Neural cell (in vitro differentiated cells): Measurements from ENCODE around the gene VWA3B. TPM values are rescaled to one million over a fixed set of nuclear protein-coding genes. Genes with fewer than 3 reads are reported as not detected.

ENCODE experiments used
- H2AFZ ChIP-seq: fragments of 200-600, 300-800 bp; sonication (generic), shearing (Covaris generic); 2 replicates; pipeline ENCODE4 v1.6.0; 2014; ENCODE audit warnings: low read depth, mild to moderate bottlenecking, antibody characterized with exemption, low read length, moderate library complexity
- H3F3A ChIP-seq: fragments of 200-600 bp; shearing (Covaris generic); 2 replicates; pipeline ENCODE4 v1.6.1; 2016; ENCODE audit warnings: mild to moderate bottlenecking, moderate library complexity, mixed read lengths, antibody characterized with exemption, low read length; ENCODE audit not compliant: insufficient read depth, poor library complexity, severe bottlenecking
- H3K27ac ChIP-seq: fragments of 200-600, 300-800 bp; sonication (generic), shearing (Covaris generic); 2 replicates; pipeline ENCODE4 v1.5.1; 2014; ENCODE audit warnings: mild to moderate bottlenecking, low read length, moderate library complexity
- H3K27me3 ChIP-seq: fragments of 300-800, 200-600 bp; sonication (generic), shearing (Covaris generic); 2 replicates; pipeline ENCODE4 v1.6.0; 2014; ENCODE audit warnings: mild to moderate bottlenecking, low read depth, low read length, moderate library complexity; ENCODE audit not compliant: insufficient read depth
- H3K36me3 ChIP-seq: fragments of 300-800, 200-600 bp; sonication (generic), shearing (Covaris generic); 2 replicates; pipeline ENCODE4 v1.5.1; 2014; ENCODE audit warnings: mild to moderate bottlenecking, antibody characterized with exemption, low read length, moderate library complexity; ENCODE audit not compliant: insufficient read depth
- H3K4me2 ChIP-seq: fragments of 300-800, 200-600 bp; sonication (generic), shearing (Covaris generic); 2 replicates; pipeline ENCODE4 v1.6.0; 2014; ENCODE audit warnings: mild to moderate bottlenecking, low read length
- H3K4me3 ChIP-seq: fragments of 300-800, 200-600 bp; sonication (generic), shearing (Covaris generic); 2 replicates; pipeline ENCODE4 v1.5.1; 2014; ENCODE audit warnings: mild to moderate bottlenecking, low read length, moderate library complexity
- H3K79me2 ChIP-seq: fragments of 200-600 bp; shearing (Covaris generic); replicated peaks from 2 replicates; pipeline ENCODE4 v1.6.0; 2014; ENCODE audit warnings: mild to moderate bottlenecking, low read length, moderate library complexity; ENCODE audit not compliant: insufficient read depth
- H3K9ac ChIP-seq: fragments of 300-800, 200-600 bp; sonication (generic), shearing (Covaris generic); 2 replicates; pipeline ENCODE4 v1.6.1; 2016; ENCODE audit warnings: mild to moderate bottlenecking, low read length, mixed read lengths
- H3K9me2 ChIP-seq: fragments of 200-600 bp; shearing (Covaris generic); 2 replicates; pipeline ENCODE4 v1.6.1; 2016; ENCODE audit warnings: mild to moderate bottlenecking, low read length, mixed read lengths; ENCODE audit not compliant: insufficient read depth
- H3K9me3 ChIP-seq: fragments of 200-600, 300-800 bp; sonication (generic), shearing (Covaris generic); 2 replicates; pipeline ENCODE4 v1.6.1; 2016; ENCODE audit warnings: mild to moderate bottlenecking, mixed run types, low read length, moderate library complexity, mixed read lengths
- H4K20me1 ChIP-seq: fragments of 200-600 bp; shearing (Covaris generic); 2 replicates; pipeline ENCODE4 v1.6.1; 2016; ENCODE audit warnings: mild to moderate bottlenecking, mixed run types; ENCODE audit not compliant: insufficient read depth
- EP300 ChIP-seq: fragments of 450-650 bp; conservative IDR thresholded peaks from 2 replicates; pipeline ENCODE4 v1.6.1; 2014; ENCODE audit warnings: antibody characterized with exemption, mild to moderate bottlenecking, moderate library complexity; ENCODE audit not compliant: poor library complexity, severe bottlenecking
- EZH2 ChIP-seq: fragments of 200-600, 300-800 bp; shearing (Covaris generic), sonication (generic); IDR thresholded peaks from 2 replicates; pipeline ENCODE4 v1.6.1; 2014; ENCODE audit warnings: antibody characterized with exemption, low read length, borderline replicate concordance, mild to moderate bottlenecking; ENCODE audit not compliant: insufficient read depth, poor library complexity, severe bottlenecking
- MXI1 ChIP-seq: fragments of 450-650 bp; conservative IDR thresholded peaks from 2 replicates; pipeline ENCODE4 v1.6.1; 2014; ENCODE audit warnings: antibody characterized with exemption, mild to moderate bottlenecking; ENCODE audit not compliant: poor library complexity, severe bottlenecking
- POLR2AphosphoS5 ChIP-seq: IDR thresholded peaks from 2 replicates; pipeline ENCODE4 v1.6.1; 2012
- RAD21 ChIP-seq: fragments of 450-650 bp; conservative IDR thresholded peaks from 2 replicates; pipeline ENCODE4 v1.6.1; 2014; ENCODE audit warnings: antibody characterized with exemption, mild to moderate bottlenecking, moderate library complexity
- REST ChIP-seq: IDR thresholded peaks from 2 replicates; pipeline ENCODE4 v1.6.1; 2012; ENCODE audit warnings: borderline replicate concordance
- SMC3 ChIP-seq: fragments of 450-650 bp; conservative IDR thresholded peaks from 2 replicates; pipeline ENCODE4 v1.6.1; 2014; ENCODE audit warnings: antibody characterized with exemption, mild to moderate bottlenecking, moderate library complexity; ENCODE audit not compliant: poor library complexity
- TAF1 ChIP-seq: IDR thresholded peaks from 2 replicates; pipeline ENCODE4 v1.6.1; 2012; ENCODE audit warnings: low read depth
- polyA minus RNA-seq: library from RNA; depleted of rRNA, polyadenylated mRNA; stranded (reverse); fragments of >200 nt; gene quantifications from 2 replicates; pipeline ENCODE4 v1.2.3, GENCODE V29; 2014
- polyA plus RNA-seq: library from polyadenylated mRNA; depleted of rRNA; stranded (reverse); fragments of >200 nt; gene quantifications from 2 replicates; pipeline ENCODE4 v1.2.3, GENCODE V29; 2014
- TF ChIP-seq, protein P1 (sequence below): fragments of 450-650 bp; IDR thresholded peaks from 2 replicates; pipeline ENCODE4 v1.5.1; 2014; ENCODE audit warnings: antibody characterized with exemption, mild to moderate bottlenecking, moderate library complexity; ENCODE audit not compliant: poor library complexity, severe bottlenecking

Gene VWA3B, protein sequence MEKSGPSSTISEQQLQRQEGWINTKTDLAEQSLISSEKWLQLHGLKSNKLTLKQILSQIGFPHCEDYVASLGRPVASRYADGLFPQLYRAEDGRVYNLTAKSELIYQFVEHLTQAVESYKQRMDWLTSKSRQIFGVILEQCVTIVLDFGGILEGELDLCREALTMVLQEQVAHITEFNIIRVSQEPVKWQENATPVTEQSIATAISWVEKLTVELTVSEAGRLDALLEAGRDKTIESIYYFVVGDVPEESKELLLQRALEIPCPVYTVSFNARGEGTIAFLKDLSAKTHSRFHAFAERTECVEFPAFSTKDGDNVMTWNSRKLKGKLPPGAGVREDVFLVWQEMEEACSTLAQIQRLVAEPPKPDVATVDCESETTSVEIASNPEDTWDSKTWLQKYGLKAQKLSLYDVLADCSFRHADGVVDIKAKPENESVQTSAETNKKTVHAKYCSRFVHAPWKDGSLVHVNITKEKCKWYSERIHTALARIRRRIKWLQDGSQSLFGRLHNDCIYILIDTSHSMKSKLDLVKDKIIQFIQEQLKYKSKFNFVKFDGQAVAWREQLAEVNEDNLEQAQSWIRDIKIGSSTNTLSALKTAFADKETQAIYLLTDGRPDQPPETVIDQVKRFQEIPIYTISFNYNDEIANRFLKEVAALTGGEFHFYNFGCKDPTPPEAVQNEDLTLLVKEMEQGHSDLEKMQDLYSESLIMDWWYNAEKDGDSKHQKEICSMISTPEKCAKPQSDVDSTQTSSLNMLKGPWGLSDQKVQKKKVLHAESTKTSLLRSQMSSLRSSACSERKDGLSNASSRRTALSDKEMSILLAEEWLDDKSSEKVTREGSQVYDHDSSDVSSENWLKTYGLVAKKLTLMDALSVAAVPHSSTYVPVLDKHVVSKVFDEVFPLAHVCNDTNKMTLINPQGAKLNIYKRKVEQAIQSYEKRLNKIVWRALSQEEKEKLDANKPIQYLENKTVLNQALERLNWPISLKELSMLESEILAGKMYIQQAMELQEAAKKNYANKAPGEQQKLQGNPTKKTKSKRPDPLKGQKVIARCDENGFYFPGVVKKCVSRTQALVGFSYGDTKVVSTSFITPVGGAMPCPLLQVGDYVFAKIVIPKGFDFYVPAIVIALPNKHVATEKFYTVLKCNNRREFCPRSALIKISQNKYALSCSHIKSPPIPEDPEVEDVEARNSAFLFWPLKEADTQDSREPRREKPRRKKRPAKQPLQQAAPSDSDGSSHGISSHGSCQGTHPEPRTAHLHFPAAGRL (N-terminal part only)
- not detected in 2 replicates for polyA plus RNA-seq
- polyA minus RNA-seq, result not detected in 2 replicates

GRCh38 chr2:98086491-98087446, at the start of gene VWA3B:
VWA3B (plus strand) TSS chr2:98087167; CDS start chr2:98093093, 5,926 bp downstream.
- no peaks in the 10 kb centered on the region for H3K79me2 ChIP-seq
- H3K9ac ChIP-seq, result peak within 1 kb of the TSS; percentile 64
- peak within 1 kb of the TSS; percentile 74 for H2AFZ ChIP-seq
- no peaks in the 10 kb centered on the region for H3K36me3 ChIP-seq
- TF ChIP-seq EZH2 (no peak), TAF1 (peak; percentile 34), REST (no peak), EP300 (peak; percentile 47), MXI1 (peak; percentile 91), SMC3 (peak; percentile 60), RAD21 (peak; percentile 47), POLR2AphosphoS5 (peak; percentile 36)
- TF ChIP-seq, protein P1, sequence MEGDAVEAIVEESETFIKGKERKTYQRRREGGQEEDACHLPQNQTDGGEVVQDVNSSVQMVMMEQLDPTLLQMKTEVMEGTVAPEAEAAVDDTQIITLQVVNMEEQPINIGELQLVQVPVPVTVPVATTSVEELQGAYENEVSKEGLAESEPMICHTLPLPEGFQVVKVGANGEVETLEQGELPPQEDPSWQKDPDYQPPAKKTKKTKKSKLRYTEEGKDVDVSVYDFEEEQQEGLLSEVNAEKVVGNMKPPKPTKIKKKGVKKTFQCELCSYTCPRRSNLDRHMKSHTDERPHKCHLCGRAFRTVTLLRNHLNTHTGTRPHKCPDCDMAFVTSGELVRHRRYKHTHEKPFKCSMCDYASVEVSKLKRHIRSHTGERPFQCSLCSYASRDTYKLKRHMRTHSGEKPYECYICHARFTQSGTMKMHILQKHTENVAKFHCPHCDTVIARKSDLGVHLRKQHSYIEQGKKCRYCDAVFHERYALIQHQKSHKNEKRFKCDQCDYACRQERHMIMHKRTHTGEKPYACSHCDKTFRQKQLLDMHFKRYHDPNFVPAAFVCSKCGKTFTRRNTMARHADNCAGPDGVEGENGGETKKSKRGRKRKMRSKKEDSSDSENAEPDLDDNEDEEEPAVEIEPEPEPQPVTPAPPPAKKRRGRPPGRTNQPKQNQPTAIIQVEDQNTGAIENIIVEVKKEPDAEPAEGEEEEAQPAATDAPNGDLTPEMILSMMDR, result no peak
- H3K27ac ChIP-seq, result no peak within 1 kb of the TSS
- peak within 1 kb of the TSS; percentile 88 for H3K4me3 ChIP-seq
- H3K27me3 ChIP-seq, result peaks cover 5% of the 10 kb centered on the region
- H3K9me3 ChIP-seq, result no peaks in the 10 kb centered on the region
- H3F3A ChIP-seq, result no peaks in the 10 kb centered on the region
- peak within 1 kb of the TSS; percentile 49 for H3K4me2 ChIP-seq
- no peaks in the 10 kb centered on the region for H3K9me2 ChIP-seq
- no peaks in the 10 kb centered on the region for H4K20me1 ChIP-seq
